WI38 (cell line): ENCODE data around the gene MICAL2.

Experiments
- H3K4me3 ChIP-seq: 2 replicates; pipeline ENCODE4 v1.5.1; 2011; ENCODE audit warnings: low read depth, mild to moderate bottlenecking, control low read depth, low read length
- CTCF ChIP-seq: IDR thresholded peaks from 2 replicates; pipeline ENCODE4 v1.5.1; 2012; ENCODE audit warnings: low read depth, mild to moderate bottlenecking, control low read depth, low read length

MICAL2 gene

GRCh38 chr11:12240677-12241076 is 130.3 kb downstream of the MICAL2 start:
- TF ChIP-seq CTCF = no peak
- H3K4me3 ChIP-seq = no peak overlapping the region

- no peak for TF ChIP-seq CTCF
- no peak overlapping the region for H3K4me3 ChIP-seq
Observed at GRCh38 chr11:12241401-12241800, 131.0 kb downstream of the MICAL2 start.

- no peak overlapping the region for H3K4me3 ChIP-seq
- TF ChIP-seq CTCF = no peak
Observed at GRCh38 chr11:12241971-12242672, 131.7 kb downstream of the MICAL2 start.

- no peak overlapping the region for H3K4me3 ChIP-seq
- TF ChIP-seq CTCF = no peak
Observed at GRCh38 chr11:12242966-12243365, 132.6 kb downstream of the MICAL2 start.

- H3K4me3 ChIP-seq = no peak overlapping the region
- no peak for TF ChIP-seq CTCF
Observed at GRCh38 chr11:12243486-12243885, 133.1 kb downstream of the MICAL2 start.

GRCh38 chr11:12243911-12244550 is 133.6 kb downstream of the MICAL2 start:
- no peak for TF ChIP-seq CTCF
- H3K4me3 ChIP-seq = no peak overlapping the region

- no peak overlapping the region for H3K4me3 ChIP-seq
- TF ChIP-seq CTCF = no peak
Observed at GRCh38 chr11:12245091-12245490, 134.7 kb downstream of the MICAL2 start.
